Ishikawa (cell line): ENCODE data around the gene WNK1.

Experiments used
- CEBPB ChIP-seq: IDR thresholded peaks from 2 replicates; pipeline ENCODE4 v1.6.1; 2012
- CREB1 ChIP-seq: IDR thresholded peaks from 2 replicates; pipeline ENCODE4 v1.6.1; 2012; ENCODE audit warnings: low read depth
- EGR1 ChIP-seq: IDR thresholded peaks from 2 replicates; pipeline ENCODE4 v1.6.1; 2012
- EP300 ChIP-seq: IDR thresholded peaks from 2 replicates; pipeline ENCODE4 v1.6.1; 2012; ENCODE audit warnings: borderline replicate concordance
- MAX ChIP-seq: IDR thresholded peaks from 2 replicates; pipeline ENCODE4 v1.6.1; 2012
- NFIC ChIP-seq: IDR thresholded peaks from 2 replicates; pipeline ENCODE4 v1.6.1; 2012
- RAD21 ChIP-seq: IDR thresholded peaks from 2 replicates; pipeline ENCODE4 v1.6.1; 2012; ENCODE audit warnings: low read depth
- REST ChIP-seq: IDR thresholded peaks from 2 replicates; pipeline ENCODE4 v1.6.1; 2012; ENCODE audit warnings: low read depth, mild to moderate bottlenecking
- TAF1 ChIP-seq: IDR thresholded peaks from 2 replicates; pipeline ENCODE4 v1.6.1; 2012; ENCODE audit warnings: low read depth, mild to moderate bottlenecking
- TCF12 ChIP-seq: IDR thresholded peaks from 2 replicates; pipeline ENCODE4 v1.6.1; 2012; ENCODE audit warnings: low read depth
- TEAD4 ChIP-seq: IDR thresholded peaks from 2 replicates; pipeline ENCODE4 v1.6.1; 2012
- USF1 ChIP-seq: IDR thresholded peaks from 2 replicates; pipeline ENCODE4 v1.6.1; 2012
- YY1 ChIP-seq: IDR thresholded peaks from 2 replicates; pipeline ENCODE4 v1.6.1; 2012; ENCODE audit warnings: low read depth
- ZBTB7A ChIP-seq: IDR thresholded peaks from 2 replicates; pipeline ENCODE4 v1.6.1; 2012; ENCODE audit warnings: low read depth

GRCh38 chr12:740921-741320 is 11.5 kb upstream of the WNK1 start:
- no peak for TF ChIP-seq TAF1
- no peak for TF ChIP-seq REST
- TF ChIP-seq CEBPB: no peak
- no peak for TF ChIP-seq EP300
- TF ChIP-seq EGR1: no peak
- no peak for TF ChIP-seq MAX
- no peak for TF ChIP-seq RAD21
- TF ChIP-seq NFIC: no peak
- TF ChIP-seq TCF12: no peak
- no peak for TF ChIP-seq USF1
- no peak for TF ChIP-seq CREB1
- no peak for TF ChIP-seq YY1
- no peak for TF ChIP-seq ZBTB7A
- TF ChIP-seq TEAD4: no peak
